ENCODE measurements around the gene PSKH1.
"Not testable (repeated sequence)": the region's sequence is repeated elsewhere in the genome, so short reads cannot be mapped to it uniquely, and the experiment has no call there.

Gene PSKH1

GRCh38 chr16:67967958-67968399 is 74.9 kb downstream of the PSKH1 start:
- in situ Hi-C loops (cut with HindIII; ENCODE audit: low sequenced_read_pairs), result no loop called here
- H3K4me3 ChIP-seq (ENCODE audit: low read depth, low read length), result peak overlapping the region; percentile 84
- TF ChIP-seq CTCF (IDR thresholded peaks at IDR 0.05; ENCODE audit: low read depth, low read length, missing control alignments), result no peak
- no peak for DNase-seq (ENCODE audit: low read depth)

- H3K4me3 ChIP-seq (ENCODE audit: low read depth, low read length), result peak within 1 kb of the TSS; percentile 84
- in situ Hi-C loops (cut with HindIII; ENCODE audit: low sequenced_read_pairs), result no loop called here
- no peak for TF ChIP-seq CTCF (IDR thresholded peaks at IDR 0.05; ENCODE audit: low read depth, low read length, missing control alignments)
- no peak for DNase-seq (ENCODE audit: low read depth)
Observed at GRCh38 chr16:67968400-67969253, 75.6 kb downstream of the PSKH1 start, which contains the start of gene SLC12A4. TSS of gene SLC12A4 (minus strand) at chr16:67968637. CDS start at chr16:67968553, 84 bp downstream.

- no peak for TF ChIP-seq CTCF (IDR thresholded peaks at IDR 0.05; ENCODE audit: low read depth, low read length, missing control alignments)
- no peak for DNase-seq (ENCODE audit: low read depth)
- H3K4me3 ChIP-seq (ENCODE audit: low read depth, low read length), result peak overlapping the region; percentile 84
- in situ Hi-C loops (cut with HindIII; ENCODE audit: low sequenced_read_pairs), result no loop called here
Observed at GRCh38 chr16:67969254-67970039, 76.4 kb downstream of the PSKH1 start.

GRCh38 chr16:67971111-67971510 is 78.1 kb downstream of the PSKH1 start:
- H3K4me3 ChIP-seq (ENCODE audit: low read depth, low read length), result no peak overlapping the region
- no peak for TF ChIP-seq CTCF (IDR thresholded peaks at IDR 0.05; ENCODE audit: low read depth, low read length, missing control alignments)
- in situ Hi-C loops (cut with HindIII; ENCODE audit: low sequenced_read_pairs), result no loop called here
- DNase-seq (ENCODE audit: low read depth), result no peak

GRCh38 chr16:67972285-67972684 is 79.2 kb downstream of the PSKH1 start:
- H3K4me3 ChIP-seq (ENCODE audit: low read depth, low read length); DNase-seq (ENCODE audit: low read depth); in situ Hi-C loops (cut with HindIII; ENCODE audit: low sequenced_read_pairs): not testable (repeated sequence)

- no peak for TF ChIP-seq CTCF (IDR thresholded peaks at IDR 0.05; ENCODE audit: low read depth, low read length, missing control alignments)
- in situ Hi-C loops (cut with HindIII; ENCODE audit: low sequenced_read_pairs), result no loop called here
- DNase-seq (ENCODE audit: low read depth), result no peak
- no peak overlapping the region for H3K4me3 ChIP-seq (ENCODE audit: low read depth, low read length)
Observed at GRCh38 chr16:67975321-67976105, 82.5 kb downstream of the PSKH1 start.

All from astrocyte of the cerebellum (primary cell).